Panc1 (cell line): ENCODE data around the gene TSSK3.

Experiments
- POLR2AphosphoS5 ChIP-seq: IDR thresholded peaks from 2 replicates; pipeline ENCODE4 v1.6.1; 2012; ENCODE audit warnings: mild to moderate bottlenecking, low read depth, low read length, moderate library complexity
- SIN3A ChIP-seq: IDR thresholded peaks from 2 replicates; pipeline ENCODE4 v1.6.1; 2012; ENCODE audit warnings: low read depth, mild to moderate bottlenecking, low read length, moderate library complexity, borderline replicate concordance; ENCODE audit not compliant: insufficient read depth
- TF ChIP-seq, protein P1 (sequence below): fragments of 450-650 bp; IDR thresholded peaks from 2 replicates; pipeline ENCODE4 v1.5.1; 2017; ENCODE audit warnings: mild to moderate bottlenecking

GRCh38 chr1:32353886-32354570 lies 8.3 kb upstream of the TSSK3 start:
- TF ChIP-seq, protein P1, sequence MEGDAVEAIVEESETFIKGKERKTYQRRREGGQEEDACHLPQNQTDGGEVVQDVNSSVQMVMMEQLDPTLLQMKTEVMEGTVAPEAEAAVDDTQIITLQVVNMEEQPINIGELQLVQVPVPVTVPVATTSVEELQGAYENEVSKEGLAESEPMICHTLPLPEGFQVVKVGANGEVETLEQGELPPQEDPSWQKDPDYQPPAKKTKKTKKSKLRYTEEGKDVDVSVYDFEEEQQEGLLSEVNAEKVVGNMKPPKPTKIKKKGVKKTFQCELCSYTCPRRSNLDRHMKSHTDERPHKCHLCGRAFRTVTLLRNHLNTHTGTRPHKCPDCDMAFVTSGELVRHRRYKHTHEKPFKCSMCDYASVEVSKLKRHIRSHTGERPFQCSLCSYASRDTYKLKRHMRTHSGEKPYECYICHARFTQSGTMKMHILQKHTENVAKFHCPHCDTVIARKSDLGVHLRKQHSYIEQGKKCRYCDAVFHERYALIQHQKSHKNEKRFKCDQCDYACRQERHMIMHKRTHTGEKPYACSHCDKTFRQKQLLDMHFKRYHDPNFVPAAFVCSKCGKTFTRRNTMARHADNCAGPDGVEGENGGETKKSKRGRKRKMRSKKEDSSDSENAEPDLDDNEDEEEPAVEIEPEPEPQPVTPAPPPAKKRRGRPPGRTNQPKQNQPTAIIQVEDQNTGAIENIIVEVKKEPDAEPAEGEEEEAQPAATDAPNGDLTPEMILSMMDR: no peak
- TF ChIP-seq SIN3A: no peak
- no peak for TF ChIP-seq POLR2AphosphoS5
